GM19239 (cell line): ENCODE results near the gene OR5L2.
"Not testable (repeated sequence)": the region's sequence is repeated elsewhere in the genome, so short reads cannot be mapped to it uniquely, and the experiment has no call there.

Experiments used
- DNase-seq: peaks from one replicate; pipeline ENCODE4 v3.0.0; 2011; ENCODE audit warnings: low spot score; ENCODE audit not compliant: insufficient read length
- FAIRE-seq: peaks from 2 replicates; lab custom pipeline; 2011; peaks lifted over from hg19 to GRCh38; lab: Jason Lieb, UNC

OR5L2 gene

GRCh38 chr11:55826919-55827318 is at the start of gene OR5L2:
OR5L2 (plus strand) TSS chr11:55827219; CDS start chr11:55827219, 0 bp downstream.
- DNase-seq: no peak
- no peak for FAIRE-seq

DNA sequence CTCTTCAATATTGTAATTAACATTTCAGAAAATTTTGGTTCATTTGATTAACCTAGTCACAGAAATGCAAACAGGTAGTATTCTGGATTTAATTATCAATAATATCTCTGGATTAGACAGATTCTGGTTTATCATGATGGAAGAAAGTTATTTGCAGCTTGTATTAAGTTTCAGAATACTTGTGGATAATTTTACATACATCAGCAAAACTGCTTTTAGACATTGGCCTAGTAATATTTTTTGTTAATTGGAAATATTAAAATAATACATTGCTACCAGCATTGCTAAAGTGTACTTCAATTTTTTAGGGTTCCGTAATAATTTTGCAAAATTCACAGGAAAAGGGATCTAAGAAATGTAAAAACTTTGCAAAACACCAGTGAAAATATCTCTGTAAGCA is 35.4 kb upstream of the OR5L2 start:
- FAIRE-seq: no peak
- DNase-seq: no peak

GRCh38 chr11:55793321-55793720 is 33.7 kb upstream of the OR5L2 start:
- no peak for DNase-seq
- no peak for FAIRE-seq

DNA sequence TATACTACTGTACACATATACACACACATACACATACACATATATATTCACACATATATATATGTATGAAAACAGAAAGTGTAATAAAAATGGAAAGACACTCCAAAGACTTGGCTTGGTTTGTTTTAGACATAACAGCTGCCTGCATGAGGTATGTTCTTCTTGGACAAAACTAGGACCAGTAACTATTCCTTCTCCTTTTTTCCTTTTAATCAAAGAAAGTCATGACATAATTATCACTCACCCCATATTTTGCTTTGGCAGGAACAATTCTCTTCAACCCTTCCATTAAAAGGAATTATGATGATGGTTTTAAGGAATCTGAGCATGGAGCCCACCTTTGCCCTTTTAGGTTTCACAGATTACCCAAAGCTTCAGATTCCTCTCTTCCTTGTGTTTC is 31.8 kb upstream of the OR5L2 start, which contains the start of gene OR5D14:
OR5D14 (plus strand) TSS at position 301 of the 400 bp plus-strand sequence; CDS start at position 301, 0 bp downstream.
- no peak for FAIRE-seq
- no peak for DNase-seq

GRCh38 chr11:55806248-55806647 is 20.8 kb upstream of the OR5L2 start:
- no peak for FAIRE-seq
- DNase-seq: no peak

GRCh38 chr11:55811067-55811466 is 16.0 kb upstream of the OR5L2 start, which contains the start of gene OR5L1:
OR5L1 (plus strand) TSS chr11:55811367; CDS start chr11:55811467, 100 bp downstream.
- DNase-seq: no peak
- no peak for FAIRE-seq

DNA sequence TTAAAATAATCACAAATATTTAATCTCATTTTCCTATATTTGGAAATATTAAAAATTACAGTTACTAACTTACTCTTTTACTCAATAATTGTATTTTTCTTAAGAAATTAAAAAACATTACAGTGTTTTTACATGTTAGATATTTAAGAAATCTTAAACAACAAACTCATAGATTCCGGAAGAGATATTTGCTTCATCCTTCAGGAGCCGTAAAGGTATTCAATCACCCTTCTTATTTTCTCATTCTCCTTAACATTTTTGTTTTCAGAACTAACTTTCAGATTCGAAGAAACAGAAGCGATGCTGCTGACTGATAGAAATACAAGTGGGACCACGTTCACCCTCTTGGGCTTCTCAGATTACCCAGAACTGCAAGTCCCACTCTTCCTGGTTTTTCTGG is 7.7 kb upstream of the OR5L2 start, which contains the start of gene OR5D18:
OR5D18 (plus strand) TSS at position 301 of the 400 bp plus-strand sequence; CDS start at position 301, 0 bp downstream.
- FAIRE-seq: no peak
- DNase-seq: no peak

DNA sequence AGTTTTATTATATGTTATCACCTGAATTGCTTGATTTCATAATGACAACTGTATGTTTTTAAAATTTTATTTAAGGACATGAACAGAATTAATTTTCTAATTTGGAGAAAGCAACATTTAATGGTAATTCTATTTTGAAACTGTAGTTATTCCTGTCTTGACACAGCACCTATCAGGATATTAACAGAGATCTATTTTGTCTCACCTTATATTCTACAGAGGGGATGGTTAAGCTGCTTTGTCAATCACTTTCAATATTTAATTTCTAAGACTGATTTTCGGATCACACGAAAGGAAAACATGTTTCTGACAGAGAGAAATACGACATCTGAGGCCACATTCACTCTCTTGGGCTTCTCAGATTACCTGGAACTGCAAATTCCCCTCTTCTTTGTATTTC is 11.4 kb downstream of the OR5L2 start, which contains the start of gene OR5D16:
OR5D16 (plus strand) TSS at position 301 of the 400 bp plus-strand sequence; CDS start at position 301, 0 bp downstream.
- no peak for DNase-seq
- FAIRE-seq: no peak

DNA sequence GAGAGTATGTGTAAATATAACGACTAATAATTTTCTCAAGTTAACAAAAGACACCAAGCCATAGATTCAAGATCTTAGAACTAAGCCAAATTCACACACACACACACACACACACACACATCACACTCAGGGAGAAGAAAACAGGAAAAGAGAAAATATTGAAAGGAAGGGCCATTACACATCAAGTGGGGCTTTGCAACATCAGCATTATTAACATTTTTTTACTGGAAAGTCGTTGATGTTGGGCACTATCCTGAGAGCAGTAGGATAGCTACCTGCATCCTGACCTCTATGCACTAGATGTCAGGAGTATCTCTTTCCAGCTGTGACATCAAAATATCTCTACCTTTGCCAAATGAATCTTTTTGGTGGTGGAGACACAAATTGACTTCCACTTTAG is 20.4 kb downstream of the OR5L2 start:
- no peak for FAIRE-seq
- DNase-seq: no peak

DNA sequence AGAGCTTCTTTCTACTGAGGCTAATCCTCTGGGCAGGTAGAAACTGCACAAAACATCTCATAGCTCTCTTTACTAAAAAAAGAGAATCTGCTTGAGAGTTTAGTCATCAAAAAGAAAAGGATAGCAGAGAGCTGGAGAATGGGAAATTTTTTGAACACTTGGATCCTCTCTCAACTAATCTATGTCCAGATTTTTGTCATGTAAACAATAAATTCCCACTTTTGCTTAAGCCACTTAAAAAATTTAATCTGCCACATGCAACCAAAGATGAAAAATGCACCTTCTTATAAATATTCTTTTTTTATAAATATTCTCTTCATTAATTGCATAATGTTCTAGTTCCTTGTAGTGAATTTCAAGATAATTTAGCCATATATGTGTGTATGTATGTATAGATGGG is 22.0 kb downstream of the OR5L2 start:
- FAIRE-seq (no peak), DNase-seq (no peak)

DNA sequence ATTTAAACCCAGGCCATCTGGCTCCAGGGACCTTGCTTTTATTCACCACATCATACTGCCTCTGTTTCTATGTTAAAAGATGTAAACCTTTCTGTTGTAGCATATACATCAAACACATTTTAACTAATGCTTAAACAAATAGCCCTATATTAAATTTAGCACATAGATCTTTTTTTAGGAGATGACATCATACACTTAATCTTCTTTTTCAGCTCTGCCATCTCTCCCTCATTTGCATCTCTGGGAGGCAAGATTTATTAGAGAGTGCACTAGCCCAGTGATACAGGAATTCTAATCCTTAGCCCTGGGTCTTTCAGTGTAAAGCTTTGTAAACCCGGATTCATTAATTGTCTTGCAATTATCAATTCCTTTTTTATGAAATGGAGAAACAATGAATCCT is 25.1 kb downstream of the OR5L2 start:
- DNase-seq: no peak
- FAIRE-seq: no peak

GRCh38 chr11:55854704-55855103 is 27.7 kb downstream of the OR5L2 start:
- DNase-seq (no peak), FAIRE-seq (no peak)

GRCh38 chr11:55867354-55867753 is 40.3 kb downstream of the OR5L2 start:
- FAIRE-seq: not testable (repeated sequence)

DNA sequence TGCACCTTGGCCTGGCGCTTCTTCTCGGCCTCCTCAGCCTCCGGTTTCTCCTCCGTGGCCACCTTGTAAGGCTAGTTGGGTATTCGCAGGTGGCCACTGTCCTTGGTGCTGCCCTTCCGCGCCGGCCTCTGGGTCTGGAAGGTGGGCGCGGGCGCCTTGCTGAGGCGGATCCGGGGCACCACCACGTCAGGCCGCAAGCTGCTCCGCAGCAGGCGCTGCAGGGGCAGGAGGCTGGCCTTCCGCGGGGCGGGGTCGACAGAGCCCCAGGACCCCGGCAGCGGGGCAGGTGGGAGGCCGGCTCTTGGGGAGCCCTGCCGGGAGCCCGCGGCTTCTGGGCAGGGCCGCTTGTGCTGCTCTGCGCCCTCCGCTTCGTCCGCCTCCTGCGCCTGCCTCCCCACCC is 45.7 kb downstream of the OR5L2 start:
- not testable (repeated sequence) for FAIRE-seq, DNase-seq

More at GRCh38 chr11:55867354-55867753, 40.3 kb downstream of the OR5L2 start:
- DNase-seq: not testable (repeated sequence)

- not testable (repeated sequence) for DNase-seq, FAIRE-seq
Observed at GRCh38 chr11:55873146-55873545, 46.1 kb downstream of the OR5L2 start.
